ENCODE results near the gene LIMS2.

Gene LIMS2

GRCh38 chr2:127624756-127625571, 50.4 kb downstream of the LIMS2 start:
- DNase-seq (ENCODE audit: extremely low read depth in 1 of 2, low read depth in 1 of 2) = no peak

- no peak for DNase-seq (ENCODE audit: extremely low read depth in 1 of 2, low read depth in 1 of 2)
Measured at GRCh38 chr2:127624320-127624755, 51.0 kb downstream of the LIMS2 start.

GRCh38 chr2:127623388-127624319, 51.7 kb downstream of the LIMS2 start:
- no peak for DNase-seq (ENCODE audit: extremely low read depth in 1 of 2, low read depth in 1 of 2)

- no peak for DNase-seq (ENCODE audit: extremely low read depth in 1 of 2, low read depth in 1 of 2)
Measured at GRCh38 chr2:127622561-127623387, 52.6 kb downstream of the LIMS2 start.

GRCh38 chr2:127621981-127622431, 53.3 kb downstream of the LIMS2 start:
- no peak for DNase-seq (ENCODE audit: extremely low read depth in 1 of 2, low read depth in 1 of 2)

GRCh38 chr2:127620866-127621265, 54.5 kb downstream of the LIMS2 start:
- DNase-seq (ENCODE audit: extremely low read depth in 1 of 2, low read depth in 1 of 2) = no peak

- no peak for DNase-seq (ENCODE audit: extremely low read depth in 1 of 2, low read depth in 1 of 2)
Measured at GRCh38 chr2:127619877-127620705, 55.2 kb downstream of the LIMS2 start.

- DNase-seq (ENCODE audit: extremely low read depth in 1 of 2, low read depth in 1 of 2) = no peak
Measured at GRCh38 chr2:127619203-127619590, 56.1 kb downstream of the LIMS2 start.

- no peak for DNase-seq (ENCODE audit: extremely low read depth in 1 of 2, low read depth in 1 of 2)
Measured at GRCh38 chr2:127618551-127619202, 56.7 kb downstream of the LIMS2 start.

GRCh38 chr2:127615511-127616166, 59.7 kb downstream of the LIMS2 start:
- DNase-seq (ENCODE audit: extremely low read depth in 1 of 2, low read depth in 1 of 2) = no peak

- DNase-seq (ENCODE audit: extremely low read depth in 1 of 2, low read depth in 1 of 2) = no peak
Measured at GRCh38 chr2:127614731-127615130, 60.6 kb downstream of the LIMS2 start.

- DNase-seq (ENCODE audit: extremely low read depth in 1 of 2, low read depth in 1 of 2) = no peak
Measured at GRCh38 chr2:127614246-127614645, 61.1 kb downstream of the LIMS2 start.

- DNase-seq (ENCODE audit: extremely low read depth in 1 of 2, low read depth in 1 of 2) = no peak
Measured at GRCh38 chr2:127612111-127612822, 63.1 kb downstream of the LIMS2 start.

- no peak for DNase-seq (ENCODE audit: extremely low read depth in 1 of 2, low read depth in 1 of 2)
Measured at GRCh38 chr2:127611076-127611925, 64.0 kb downstream of the LIMS2 start.

GRCh38 chr2:127610561-127610960, 64.8 kb downstream of the LIMS2 start:
- DNase-seq (ENCODE audit: extremely low read depth in 1 of 2, low read depth in 1 of 2) = no peak

GRCh38 chr2:127609818-127610217, 65.5 kb downstream of the LIMS2 start:
- no peak for DNase-seq (ENCODE audit: extremely low read depth in 1 of 2, low read depth in 1 of 2)

GRCh38 chr2:127609031-127609751, 66.1 kb downstream of the LIMS2 start:
- no peak for DNase-seq (ENCODE audit: extremely low read depth in 1 of 2, low read depth in 1 of 2)

All from stimulated activated CD8-positive, alpha-beta memory T cell treated with anti-CD3 and anti-CD28 coated beads, Interleukin-7, amount 100 ng/mL, for 48 hours (primary cell).